ENCODE measurements around the gene POM121L12.

POM121L12 gene

DNA sequence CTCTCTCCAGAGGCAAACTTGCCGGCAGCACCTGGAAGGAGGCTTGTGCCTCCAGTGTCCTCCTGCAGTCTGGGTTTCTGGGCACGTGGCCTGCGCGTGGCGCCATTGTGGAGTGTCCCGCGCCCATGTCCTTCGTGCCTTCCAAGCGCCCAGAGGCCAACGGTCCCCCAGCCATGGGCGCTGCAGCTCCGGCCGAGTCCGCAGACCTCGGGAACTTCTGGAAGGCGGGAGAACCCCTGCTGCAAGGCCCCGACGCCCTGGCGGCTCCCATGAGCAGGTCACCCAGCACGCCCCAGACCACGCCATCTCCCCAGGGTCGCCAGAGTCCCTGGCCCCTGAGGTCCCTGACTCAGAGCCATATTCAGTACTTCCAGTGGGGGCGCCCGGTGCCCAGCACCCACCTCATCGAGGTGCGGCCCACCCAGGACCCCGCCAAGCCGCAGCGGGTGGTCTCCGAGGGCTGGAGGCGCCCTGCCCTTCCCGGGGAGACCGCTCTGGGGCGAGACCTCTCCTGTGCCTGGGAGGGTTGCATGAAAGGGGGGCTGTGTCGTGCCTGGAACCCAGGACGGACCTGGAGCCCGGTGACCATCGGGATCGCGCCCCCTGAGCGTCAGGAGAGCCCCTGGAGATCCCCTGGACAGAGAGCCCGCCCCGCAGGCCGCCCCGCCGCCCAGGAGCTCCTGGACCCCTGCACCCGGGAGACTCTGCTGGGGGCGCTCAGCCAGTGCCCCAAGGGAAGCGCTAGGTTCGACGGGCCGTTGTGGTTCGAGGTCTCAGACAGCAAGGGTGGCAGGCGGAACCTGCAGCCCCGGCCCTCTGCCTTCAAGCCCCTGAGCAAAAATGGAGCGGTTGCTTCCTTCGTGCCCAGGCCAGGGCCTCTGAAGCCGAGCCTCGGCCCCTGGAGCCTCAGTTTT, at the start of gene POM121L12:
TSS of gene POM121L12 (plus strand) at position 135 of the 914 bp plus-strand sequence. CDS start at position 174, 39 bp downstream.
- DNase-seq = no peak

DNA sequence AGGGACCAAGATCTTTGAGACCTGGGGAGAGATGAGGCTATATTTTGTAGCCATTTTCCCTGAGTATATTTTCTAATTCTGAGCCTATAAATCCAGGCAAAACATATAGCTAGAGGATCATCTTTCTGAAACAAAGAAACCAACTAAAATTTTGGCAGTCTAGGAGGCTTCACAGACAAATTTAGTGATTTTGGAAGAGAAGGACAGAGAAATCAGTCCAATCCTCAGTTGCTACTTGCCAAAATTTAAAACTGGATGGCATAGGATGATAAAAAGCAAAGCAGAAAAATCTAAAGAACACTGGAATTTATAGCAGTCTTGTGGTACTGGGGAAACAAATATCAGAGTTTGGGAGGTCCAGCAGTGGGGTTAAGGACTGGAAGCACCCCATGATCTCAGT, 43.4 kb upstream of the POM121L12 start:
- DNase-seq = no peak

DNA sequence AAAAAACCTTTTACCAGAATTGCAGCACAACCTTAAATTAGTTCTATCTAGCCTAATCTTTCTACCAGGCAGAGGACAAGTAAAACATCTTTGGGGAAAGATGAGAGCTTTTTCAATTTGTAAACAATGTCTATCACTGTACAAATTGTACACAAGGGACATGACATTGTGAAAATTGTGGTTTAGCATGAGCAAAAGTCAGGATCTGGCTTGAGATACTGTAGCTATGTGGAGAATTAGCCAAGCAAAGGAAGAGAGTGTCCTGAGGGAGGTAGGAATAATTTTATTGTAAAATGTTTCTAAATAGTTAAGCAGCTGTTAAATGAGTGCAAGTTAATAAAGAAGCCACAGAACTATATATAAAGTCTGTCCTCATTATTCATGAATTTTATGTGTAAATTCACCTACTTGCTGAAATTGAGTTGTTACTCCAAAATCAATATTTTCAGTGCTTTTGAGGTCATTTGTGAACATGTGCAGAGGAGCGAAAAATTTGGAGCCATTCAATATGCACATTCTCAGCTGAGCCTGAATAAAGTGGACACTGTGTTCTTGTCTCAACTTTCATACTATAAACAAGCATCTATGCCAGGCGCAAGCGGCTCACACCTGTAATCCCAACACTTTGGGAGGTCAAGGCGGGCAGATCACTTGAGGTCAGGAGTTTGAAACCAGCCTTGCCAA, 42.8 kb upstream of the POM121L12 start:
- no peak for DNase-seq

DNA sequence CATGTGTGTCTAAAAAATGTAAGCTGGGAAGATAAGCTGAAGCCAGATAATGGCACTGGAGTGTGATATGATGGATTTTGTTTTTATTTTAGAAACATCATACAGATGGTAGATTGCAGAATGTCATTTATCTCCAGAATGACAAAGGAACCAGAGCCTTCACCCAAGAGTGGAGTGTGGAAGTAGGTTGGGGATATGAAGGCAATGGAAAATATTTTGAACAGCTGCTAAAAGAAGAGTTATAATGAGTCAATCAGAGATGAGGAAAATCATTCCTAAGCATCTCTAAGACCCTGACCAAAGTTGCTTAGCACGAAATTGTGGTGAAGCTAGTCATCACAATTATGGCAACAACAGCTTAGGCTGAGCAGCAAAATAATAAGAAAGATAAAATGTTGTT, 39.8 kb upstream of the POM121L12 start:
- no peak for DNase-seq

DNA sequence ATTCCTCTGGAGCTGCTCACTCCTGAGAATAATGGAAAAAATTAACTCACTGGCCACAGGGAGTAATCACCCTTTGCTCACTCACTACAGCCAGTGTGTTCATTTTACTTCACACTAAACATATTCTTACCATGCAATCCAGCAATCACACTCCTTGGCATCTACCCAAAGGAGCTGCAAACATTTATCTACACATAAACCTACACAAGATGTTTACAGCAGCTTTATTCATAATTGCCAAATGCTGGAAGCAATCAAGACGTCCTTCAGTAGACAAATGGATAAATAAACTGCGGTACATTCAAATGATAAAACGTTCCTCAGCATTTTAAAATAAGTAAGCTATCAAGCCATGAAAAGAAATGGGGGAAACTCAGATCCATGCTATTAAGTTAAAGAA, 34.2 kb upstream of the POM121L12 start:
- no peak for DNase-seq

DNA sequence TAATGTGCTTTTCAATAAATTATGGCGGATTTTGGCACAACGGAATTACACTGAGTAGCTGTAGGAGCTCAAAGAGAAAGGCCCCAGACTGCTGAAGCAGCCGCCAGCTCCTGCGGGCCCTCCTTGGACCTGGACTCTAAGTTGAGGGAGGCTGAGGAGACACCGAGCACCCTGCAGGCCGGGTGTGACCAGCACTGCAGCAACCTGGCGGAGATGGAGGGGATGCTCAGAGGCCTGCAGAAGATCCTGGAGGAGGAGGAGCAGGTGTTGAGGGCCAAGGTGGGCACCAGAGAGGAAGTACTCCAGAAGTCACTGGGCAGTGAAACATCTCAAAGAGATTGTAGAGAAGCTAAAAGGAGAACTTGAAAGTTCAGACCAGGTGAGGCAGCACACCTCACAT, 33.0 kb upstream of the POM121L12 start:
- DNase-seq = no peak

DNA sequence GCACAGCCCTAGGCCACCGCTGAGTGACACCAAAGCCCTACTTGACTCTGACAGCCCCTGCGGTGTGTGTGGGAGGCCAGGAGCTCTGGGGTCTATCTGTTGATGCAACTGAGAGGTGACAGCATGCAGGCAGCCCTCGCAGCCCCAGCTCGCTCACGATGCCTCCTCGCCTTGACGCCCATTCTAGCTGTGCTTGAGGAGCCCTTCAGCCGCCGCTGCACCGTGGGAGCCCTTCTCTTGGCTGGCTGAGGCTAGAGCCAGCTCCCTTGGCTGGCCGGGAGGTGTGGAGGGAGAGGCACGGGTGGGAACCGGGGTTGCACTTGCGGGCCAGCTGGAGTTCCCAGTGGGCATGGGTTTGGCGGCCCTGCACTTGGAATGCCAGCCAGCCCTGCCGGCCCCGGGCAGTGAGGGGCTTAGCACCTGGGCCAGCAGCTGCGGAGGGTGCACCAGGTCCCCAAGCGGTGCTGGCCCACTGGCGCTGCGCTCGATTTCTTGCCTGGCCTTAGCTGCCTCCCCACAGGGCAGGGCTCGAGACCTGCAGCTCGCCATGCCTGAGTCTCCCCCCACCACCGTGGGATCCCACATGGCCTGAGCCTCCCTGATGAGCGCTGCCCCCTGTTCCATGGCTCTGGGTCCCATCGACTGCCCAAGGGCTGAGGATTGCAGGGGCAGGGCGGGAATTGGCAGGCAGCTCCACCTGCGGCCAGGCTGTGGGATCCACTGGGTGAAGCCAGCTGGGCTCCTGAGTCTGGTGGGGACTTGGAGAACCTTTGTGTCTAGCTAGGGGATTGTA, 31.6 kb upstream of the POM121L12 start:
- no peak for DNase-seq

DNA sequence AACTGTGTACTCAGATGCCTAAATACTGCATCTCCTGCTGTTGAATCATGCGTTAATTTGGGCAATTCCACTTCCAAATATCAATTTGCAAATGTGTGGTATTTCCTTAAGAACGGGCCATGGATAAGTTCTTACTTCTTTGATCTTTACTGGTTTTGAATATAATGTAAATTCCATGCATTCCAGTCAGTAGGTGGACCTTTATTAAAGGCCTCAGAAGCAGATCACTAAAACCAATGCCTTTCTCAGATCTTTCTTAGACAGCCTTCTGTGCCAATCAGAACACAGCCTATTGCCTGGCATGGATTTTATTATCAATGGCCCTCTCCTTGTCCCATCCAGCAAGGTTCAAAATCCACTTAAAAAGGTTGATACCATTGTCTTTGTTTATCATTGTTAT, 21.5 kb upstream of the POM121L12 start:
- no peak for DNase-seq

DNA sequence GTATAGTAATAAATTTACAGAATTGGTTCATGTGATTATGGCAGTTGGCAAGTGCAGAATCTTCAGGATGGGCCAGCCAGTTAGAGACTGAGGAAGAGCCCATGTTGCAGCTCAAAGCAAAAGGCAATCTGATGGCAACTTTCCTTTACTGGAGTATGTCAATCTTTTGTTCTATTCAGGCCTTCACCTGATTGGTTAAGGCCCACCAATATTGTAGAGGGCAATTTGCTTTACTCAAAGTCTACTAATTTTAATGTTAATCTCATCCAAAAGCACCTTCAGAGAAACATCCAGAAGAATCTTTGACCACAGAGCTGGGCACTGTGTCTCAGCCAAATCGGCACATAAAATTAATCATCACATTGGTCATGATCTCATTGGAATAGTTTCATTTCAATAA, 20.0 kb upstream of the POM121L12 start:
- DNase-seq = no peak

DNA sequence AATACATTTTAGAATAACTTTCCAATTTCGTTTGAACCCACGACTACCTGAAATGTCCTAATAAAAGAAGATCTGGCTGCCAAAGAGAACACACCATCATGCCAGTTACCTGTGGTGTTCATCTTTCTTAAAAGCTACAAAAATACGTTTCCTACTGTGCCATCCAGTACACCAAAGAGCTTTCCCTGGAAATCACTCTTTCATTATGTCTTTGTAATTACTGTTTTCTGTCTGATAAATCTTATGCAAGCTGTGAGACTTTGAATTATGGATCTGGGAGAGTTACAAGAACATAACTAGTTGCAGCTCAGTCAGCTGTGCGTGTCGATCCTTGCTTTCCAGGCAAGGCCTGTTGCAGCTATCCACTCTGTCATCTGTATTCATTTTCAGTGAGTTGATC, 12.5 kb upstream of the POM121L12 start:
- no peak for DNase-seq

DNA sequence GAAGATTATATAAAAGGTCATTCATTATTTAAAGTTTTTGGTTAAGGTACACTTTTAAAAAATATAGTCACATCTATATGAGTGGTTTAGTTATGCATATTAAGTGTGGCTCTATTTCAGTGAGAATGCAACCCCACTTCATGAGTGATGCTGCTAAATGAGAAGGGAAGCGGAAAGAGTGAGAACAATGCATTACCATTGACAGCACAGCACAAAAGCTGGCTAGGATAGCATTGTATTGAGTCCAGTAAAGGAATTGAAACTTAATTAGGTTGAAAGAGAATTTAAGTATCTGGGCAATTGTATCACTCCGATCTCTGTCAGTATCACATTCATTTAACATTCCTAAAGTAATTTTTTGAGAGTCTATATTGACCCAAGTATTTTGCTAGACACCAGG, 13.2 kb downstream of the POM121L12 start:
- no peak for DNase-seq

DNA sequence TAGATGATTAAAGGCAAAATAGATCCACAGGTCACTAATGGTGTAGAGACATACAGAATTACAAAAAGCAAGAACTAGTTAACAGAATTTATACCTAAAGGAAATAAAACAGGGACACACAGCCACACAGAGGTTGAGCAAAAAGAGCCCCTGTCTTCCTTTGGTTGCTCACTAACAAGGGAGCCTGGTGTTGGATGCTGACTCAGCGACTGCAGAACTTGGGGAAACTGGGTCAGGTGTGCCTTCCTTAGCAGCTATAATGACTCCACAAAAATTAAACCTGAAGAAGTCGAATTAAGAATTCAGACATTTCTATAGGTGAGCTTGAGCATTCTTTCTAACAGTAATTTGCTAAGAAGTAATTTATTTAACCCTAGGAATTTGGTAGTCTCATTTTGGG, 15.0 kb downstream of the POM121L12 start:
- no peak for DNase-seq

DNA sequence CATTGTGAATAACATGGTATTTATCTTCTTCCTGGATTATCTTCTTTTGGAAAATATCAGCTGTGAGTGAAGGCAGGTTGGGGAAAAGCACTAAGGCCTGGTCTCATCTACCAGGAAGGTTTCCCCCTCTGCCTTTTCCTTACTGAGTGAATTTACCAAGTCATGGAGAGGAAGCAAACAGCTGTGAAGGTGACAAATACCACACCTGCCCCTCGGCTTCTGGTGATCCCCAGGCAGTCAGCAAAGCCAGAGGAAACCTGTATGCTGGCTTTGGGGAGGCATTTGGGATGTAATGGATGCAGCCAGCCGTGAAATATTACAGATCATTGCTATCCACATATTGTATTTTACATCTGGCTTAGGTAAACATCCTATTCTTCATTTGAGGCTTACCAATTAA, 24.2 kb downstream of the POM121L12 start:
- no peak for DNase-seq

DNA sequence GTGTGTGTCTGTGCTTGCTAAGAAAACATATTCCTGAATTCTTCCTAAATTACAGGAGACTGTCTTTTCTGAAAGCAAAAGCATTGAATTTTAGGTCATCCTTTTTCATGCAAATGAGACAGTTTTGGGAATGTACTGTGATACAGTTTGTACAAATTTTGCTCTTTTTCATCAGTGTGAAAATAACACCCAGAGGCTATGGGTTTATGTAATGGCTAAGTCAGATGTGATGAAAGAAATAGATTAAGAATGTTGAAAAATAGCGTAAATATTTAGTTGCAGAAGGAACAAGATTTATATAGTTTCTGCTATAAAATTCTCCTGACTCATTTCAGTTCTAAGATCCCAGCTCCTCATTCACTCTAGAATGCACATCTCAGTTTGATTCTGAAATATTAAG, 24.6 kb downstream of the POM121L12 start:
- no peak for DNase-seq

DNA sequence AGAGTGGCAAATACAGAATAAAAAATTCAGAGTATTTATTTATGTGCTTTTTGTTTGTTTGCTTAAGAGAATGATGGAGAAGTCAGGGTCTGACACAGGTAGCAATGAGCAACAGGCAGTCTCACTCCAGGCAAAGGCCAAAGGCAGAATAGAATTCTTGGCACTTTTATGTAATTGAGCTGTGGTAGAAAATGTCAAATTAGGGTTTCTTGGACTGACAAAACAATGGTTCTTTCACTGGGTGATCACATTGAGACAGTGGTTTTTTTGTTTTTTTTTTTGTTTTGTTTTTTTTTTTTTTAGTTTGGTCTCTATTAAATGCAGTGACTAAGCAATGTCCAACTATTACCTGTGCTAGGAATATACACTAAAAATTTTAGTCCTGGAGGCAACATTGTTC, 27.4 kb downstream of the POM121L12 start:
- DNase-seq = no peak

DNA sequence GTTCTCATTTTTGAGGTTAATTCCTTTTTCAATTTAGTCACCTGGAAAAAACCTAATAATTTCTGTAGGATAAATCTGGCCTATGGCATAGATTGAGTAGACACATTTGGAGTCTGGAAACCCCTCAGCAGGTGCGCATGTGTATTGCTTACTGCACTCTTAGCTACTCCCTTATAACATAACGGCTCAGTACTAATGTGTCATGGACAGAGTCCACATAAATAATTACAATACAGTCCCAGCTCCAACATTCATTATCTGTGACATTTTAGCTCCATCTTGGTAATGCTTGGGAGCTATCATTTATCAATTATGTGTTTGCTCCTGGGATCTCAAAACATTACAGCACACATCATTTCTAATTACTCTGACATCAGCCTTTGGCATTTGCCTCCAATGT, 33.2 kb downstream of the POM121L12 start:
- DNase-seq = no peak

DNA sequence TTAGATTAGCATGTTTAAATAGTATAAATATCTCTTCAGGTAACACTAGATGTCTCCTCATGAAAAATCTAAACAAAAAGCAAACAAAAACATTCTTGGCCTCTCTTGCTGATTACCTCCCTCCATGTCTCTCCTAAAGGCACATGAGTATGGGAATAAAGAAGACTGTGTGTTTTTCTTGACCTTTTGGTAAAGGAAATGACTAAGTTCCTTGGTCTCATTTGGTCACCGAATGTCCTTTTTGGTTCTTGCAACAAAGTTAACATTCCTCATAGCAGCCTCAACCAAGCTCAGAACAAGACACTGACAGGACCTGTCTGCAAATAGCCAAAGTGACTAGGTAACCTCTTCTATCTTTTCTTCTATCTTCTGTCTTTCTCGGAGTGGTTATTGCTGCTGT, 35.5 kb downstream of the POM121L12 start:
- DNase-seq = no peak
